ENCODE results near the gene CEP89. TPM values are rescaled to one million over a fixed set of nuclear protein-coding genes. Genes with fewer than 3 reads are reported as not detected.

CEP89 gene
- total and polyA plus RNA-seq, 8 donors: 5.7 to 11.0 (median 6.9) TPM

GRCh38 chr19:32914879-32915660 is 56.7 kb downstream of the CEP89 start:
- Histone ChIP-seq H3K4me3 (no peak overlapping the region), H3K4me1 (no peaks in the 10 kb centered on the region), H3K36me3 (peaks cover 0 to 2% (median 0%) of the 10 kb centered on the region in 3 donors), H3K27ac (no peak overlapping the region), H3K9me3 (no peaks in the 10 kb centered on the region), H3K27me3 (no peaks in the 10 kb centered on the region)
- ATAC-seq (no peak), FAIRE-seq (no peak), DNase-seq (no peak)
- TF ChIP-seq, protein P1, sequence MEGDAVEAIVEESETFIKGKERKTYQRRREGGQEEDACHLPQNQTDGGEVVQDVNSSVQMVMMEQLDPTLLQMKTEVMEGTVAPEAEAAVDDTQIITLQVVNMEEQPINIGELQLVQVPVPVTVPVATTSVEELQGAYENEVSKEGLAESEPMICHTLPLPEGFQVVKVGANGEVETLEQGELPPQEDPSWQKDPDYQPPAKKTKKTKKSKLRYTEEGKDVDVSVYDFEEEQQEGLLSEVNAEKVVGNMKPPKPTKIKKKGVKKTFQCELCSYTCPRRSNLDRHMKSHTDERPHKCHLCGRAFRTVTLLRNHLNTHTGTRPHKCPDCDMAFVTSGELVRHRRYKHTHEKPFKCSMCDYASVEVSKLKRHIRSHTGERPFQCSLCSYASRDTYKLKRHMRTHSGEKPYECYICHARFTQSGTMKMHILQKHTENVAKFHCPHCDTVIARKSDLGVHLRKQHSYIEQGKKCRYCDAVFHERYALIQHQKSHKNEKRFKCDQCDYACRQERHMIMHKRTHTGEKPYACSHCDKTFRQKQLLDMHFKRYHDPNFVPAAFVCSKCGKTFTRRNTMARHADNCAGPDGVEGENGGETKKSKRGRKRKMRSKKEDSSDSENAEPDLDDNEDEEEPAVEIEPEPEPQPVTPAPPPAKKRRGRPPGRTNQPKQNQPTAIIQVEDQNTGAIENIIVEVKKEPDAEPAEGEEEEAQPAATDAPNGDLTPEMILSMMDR (IDR thresholded peaks at IDR 0.05): no peak
- WGBS, 2 donors: 83% methylated on average over 12 of the region's 12 CpGs
- intact Hi-C loops (cut with DNase I): no loop called here

GRCh38 chr19:32911467-32911866 is 60.3 kb downstream of the CEP89 start:
- FAIRE-seq (no peak), ATAC-seq (no peak), DNase-seq (no peak)
- no peak overlapping the region for H3K27ac ChIP-seq
- no peaks in the 10 kb centered on the region for H3K9me3 ChIP-seq
- H3K36me3 ChIP-seq: peaks cover 0 to 2% (median 0%) of the 10 kb centered on the region in 3 donors
- TF ChIP-seq, protein P1 (IDR thresholded peaks at IDR 0.05): no peak
- intact Hi-C loops (cut with DNase I): no loop called here
- H3K27me3 ChIP-seq: no peaks in the 10 kb centered on the region
- 89 to 97% methylated on average over 4 of the region's 4 CpGs for WGBS, 2 donors
- no peaks in the 10 kb centered on the region for H3K4me1 ChIP-seq
- no peak overlapping the region for H3K4me3 ChIP-seq

GRCh38 chr19:32910874-32911273 is 60.9 kb downstream of the CEP89 start:
- H3K27ac ChIP-seq: no peak overlapping the region
- H3K27me3 ChIP-seq: no peaks in the 10 kb centered on the region
- DNase-seq (no peak), FAIRE-seq (no peak), ATAC-seq (no peak)
- no peaks in the 10 kb centered on the region for H3K36me3 ChIP-seq
- TF ChIP-seq, protein P1 (IDR thresholded peaks at IDR 0.05): no peak
- H3K9me3 ChIP-seq: no peaks in the 10 kb centered on the region
- intact Hi-C loops (cut with DNase I): no loop called here
- 94 to 95% methylated on average over 5 of the region's 5 CpGs for WGBS, 2 donors
- H3K4me1 ChIP-seq: no peaks in the 10 kb centered on the region
- no peak overlapping the region for H3K4me3 ChIP-seq

DNA sequence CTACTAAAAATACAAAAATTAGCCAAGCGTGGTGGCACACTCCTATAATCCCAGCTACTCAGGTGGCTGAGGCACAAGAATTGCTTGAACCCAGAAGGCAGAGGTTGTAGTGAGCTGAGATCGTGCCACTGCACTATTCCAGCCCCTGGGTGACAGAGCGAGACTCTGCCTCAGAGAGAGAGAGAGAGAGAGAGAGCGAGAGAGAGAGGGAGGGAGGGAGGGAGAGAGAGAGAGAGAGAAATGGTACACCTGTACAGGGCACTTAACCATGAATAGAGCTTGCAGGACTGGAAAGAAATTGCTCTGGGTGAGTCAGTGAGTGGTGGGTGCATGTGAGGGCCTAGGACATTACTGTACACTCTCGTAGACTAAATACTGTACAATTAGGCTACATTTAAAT is 61.7 kb downstream of the CEP89 start:
- DNase-seq (no peak), ATAC-seq (no peak), FAIRE-seq (no peak)
- no peak overlapping the region for H3K27ac ChIP-seq
- TF ChIP-seq, protein P1 (IDR thresholded peaks at IDR 0.05): no peak
- no peaks in the 10 kb centered on the region for H3K27me3 ChIP-seq
- no peaks in the 10 kb centered on the region for H3K4me1 ChIP-seq
- H3K4me3 ChIP-seq: no peak overlapping the region
- WGBS, 2 donors: 95 to 96% methylated on average over 5 of the region's 5 CpGs
- intact Hi-C loops (cut with DNase I): no loop called here
- no peaks in the 10 kb centered on the region for H3K9me3 ChIP-seq
- no peaks in the 10 kb centered on the region for H3K36me3 ChIP-seq

GRCh38 chr19:32909257-32909656 is 62.5 kb downstream of the CEP89 start:
- H3K27ac ChIP-seq: no peak overlapping the region
- FAIRE-seq: no peak
- TF ChIP-seq, protein P1 (IDR thresholded peaks at IDR 0.05): no peak
- no peaks in the 10 kb centered on the region for H3K9me3 ChIP-seq
- no peak overlapping the region for H3K4me3 ChIP-seq
- no peaks in the 10 kb centered on the region for H3K36me3 ChIP-seq
- H3K4me1 ChIP-seq: no peaks in the 10 kb centered on the region
- intact Hi-C loops (cut with DNase I): no loop called here
- no peak for DNase-seq
- ATAC-seq: no peak
- H3K27me3 ChIP-seq: no peaks in the 10 kb centered on the region
